C4-2B (cell line): ENCODE data around the gene THUMPD3.
A peak's percentile ranks its signal among the peaks of the same experiment; 100 is the strongest.

Experiments used
- H3K27ac ChIP-seq: fragments of 450-650 bp; 2 replicates; pipeline ENCODE4 v1.5.1; 2017
- CTCF ChIP-seq: fragments of 450-650 bp; conservative IDR thresholded peaks from 2 replicates; pipeline ENCODE4 v1.5.1; 2017; ENCODE audit warnings: mild to moderate bottlenecking
- ZFX ChIP-seq: fragments of 450-650 bp; IDR thresholded peaks from 2 replicates; pipeline ENCODE4 v1.6.1; 2017

The THUMPD3 gene

GRCh38 chr3:9345041-9345440, 17.8 kb upstream of the THUMPD3 start:
- H3K27ac ChIP-seq = no peak overlapping the region
- TF ChIP-seq CTCF = no peak

- no peak overlapping the region for H3K27ac ChIP-seq
- no peak for TF ChIP-seq CTCF
- TF ChIP-seq ZFX = no peak
Observed at GRCh38 chr3:9346141-9346540, 16.7 kb upstream of the THUMPD3 start.

DNA sequence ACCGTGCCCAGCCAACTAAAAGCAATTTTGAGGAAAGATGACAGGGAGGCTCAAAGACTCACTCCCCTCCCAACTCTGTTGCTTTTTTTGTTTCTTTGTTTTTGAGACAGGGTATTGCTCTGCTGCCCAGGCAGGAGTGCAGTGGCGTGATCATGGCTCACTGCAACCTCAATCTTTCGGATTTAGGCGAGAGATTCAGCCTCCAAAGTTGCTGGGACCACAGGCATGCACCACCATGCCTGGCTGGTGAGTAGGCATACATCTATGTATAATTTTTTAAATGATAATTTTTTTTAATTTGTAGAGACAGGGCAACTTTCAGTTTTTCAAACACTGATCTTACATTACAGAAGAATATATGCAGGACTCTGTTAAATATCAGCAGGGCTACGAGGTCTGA, 15.8 kb upstream of the THUMPD3 start:
- H3K27ac ChIP-seq = no peak overlapping the region
- no peak for TF ChIP-seq ZFX
- TF ChIP-seq CTCF = no peak

DNA sequence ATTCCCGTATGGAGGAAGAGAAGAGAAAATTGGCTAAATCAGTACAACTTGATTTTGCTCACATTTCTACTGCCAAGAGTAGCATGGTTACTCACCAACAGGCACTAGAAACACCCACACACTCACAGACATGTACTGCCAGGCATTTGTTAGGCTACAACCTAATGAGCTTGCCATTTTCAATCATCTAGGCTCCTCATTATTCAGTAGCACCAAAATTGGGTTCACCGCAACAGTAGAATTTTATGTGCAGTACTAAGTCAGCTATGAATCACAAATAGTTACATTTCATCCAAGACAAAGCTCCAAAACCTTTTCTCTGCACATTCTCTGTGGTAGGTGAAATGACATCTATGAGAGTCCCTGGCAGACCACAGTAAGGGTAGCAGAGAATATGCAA, 15.0 kb upstream of the THUMPD3 start:
- TF ChIP-seq ZFX (no peak), CTCF (no peak)
- no peak overlapping the region for H3K27ac ChIP-seq

GRCh38 chr3:9349321-9350117, 13.3 kb upstream of the THUMPD3 start:
- TF ChIP-seq ZFX (no peak), CTCF (no peak)
- no peak overlapping the region for H3K27ac ChIP-seq

DNA sequence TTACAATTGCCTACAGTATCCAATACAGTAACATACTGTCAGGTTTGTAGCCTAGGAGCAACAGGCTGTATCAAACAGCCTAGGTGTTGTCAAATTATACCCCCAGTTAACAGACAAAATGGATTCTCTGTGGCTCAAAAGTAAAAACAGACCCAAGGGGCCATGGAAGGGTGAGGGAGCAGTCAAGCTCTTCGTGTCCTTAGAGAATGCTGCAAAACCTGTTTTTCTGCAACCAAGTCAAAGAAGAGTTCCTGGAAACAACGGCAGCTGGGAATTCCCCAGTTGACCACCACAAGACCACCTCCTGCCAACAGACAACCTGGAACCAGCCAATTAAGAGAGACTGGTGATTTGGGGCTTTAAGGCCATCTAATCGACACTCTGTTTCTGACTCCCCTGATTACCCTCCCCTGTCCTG, 11.1 kb upstream of the THUMPD3 start:
- TF ChIP-seq CTCF = no peak
- TF ChIP-seq ZFX = no peak
- peak overlapping the region; percentile 75 for H3K27ac ChIP-seq

- no peak for TF ChIP-seq ZFX
- peak; percentile 95 for TF ChIP-seq CTCF
- peak overlapping the region; percentile 75 for H3K27ac ChIP-seq
Observed at GRCh38 chr3:9352917-9353752, 9.7 kb upstream of the THUMPD3 start.
